Ovary (tissue), 9 donors: ENCODE results near the gene DNLZ. TPM values are rescaled to one million over a fixed set of nuclear protein-coding genes. Genes with fewer than 3 reads are reported as not detected.

Experiments
- DNase-seq, 5 donors: peaks; one replicate each; pipeline ENCODE4 v3.0.0-alpha.2; 2019 to 2020
- H3K27ac ChIP-seq, 2 donors: fragments of 200-600 bp; one replicate each; pipeline versions ENCODE4 v1.5.1 to v1.8.0; 2019 to 2022
- H3K27me3 ChIP-seq: fragments of 200-600 bp; one replicate; pipeline ENCODE4 v1.8.0; 2022
- H3K36me3 ChIP-seq: fragments of 200-600 bp; sonication (generic); one replicate; pipeline ENCODE4 v1.5.1; 2019
- H3K4me1 ChIP-seq: one replicate; pipeline ENCODE4 v1.8.1; 2013; ENCODE audit warnings: mild to moderate bottlenecking, moderate library complexity; ENCODE audit not compliant: insufficient read depth
- H3K4me3 ChIP-seq: fragments of 200-600 bp; sonication (generic); one replicate; pipeline ENCODE4 v1.5.1; 2017
- H3K9me3 ChIP-seq, 2 donors: fragments of 200-600 bp in 1 of 2; sonication (generic) in 1 of 2; one replicate each; pipeline versions ENCODE4 v1.5.1 to v1.8.1; 2013 to 2019; ENCODE audit warnings: mild to moderate bottlenecking in 1 of 2, moderate library complexity in 1 of 2
- CTCF ChIP-seq, 3 donors: fragments of 450-650 bp in 2 of 3; fragments of 200-600 bp in 1 of 3; IDR thresholded peaks; one replicate each; pipeline versions ENCODE4 v1.5.1 to v1.8.0; 2016 to 2022; ENCODE audit warnings: antibody characterized with exemption in 3 of 3, mild to moderate bottlenecking in 1 of 3
- EP300 ChIP-seq: sonication (generic); formaldehyde crosslinking; IDR thresholded peaks from one replicate; pipeline ENCODE4 v1.6.1; 2017; ENCODE audit warnings: antibody characterized with exemption
- POLR2A ChIP-seq: fragments of 450-650 bp; IDR thresholded peaks from one replicate; pipeline ENCODE4 v1.6.1; 2017; ENCODE audit warnings: antibody characterized with exemption, mild to moderate bottlenecking, moderate library complexity
- WGBS, 3 donors: extraction: QIAGEN DNeasy Blood & Tissue Kit in 1 of 3; methylation state at CpG; one replicate each; pipeline versions ENCODE4 v1.1.5 to v1.1.7; 2013 to 2017; 5-methylcytosine and 5-hydroxymethylcytosine counted together
- intact Hi-C, 4 donors: fragments of 100-400 bp; cut with DNase I; formaldehyde crosslinking; loops; one replicate each; pipeline versions ENCODE4 v1.11.0 to v1.15.1; 2022 to 2023
- polyA plus RNA-seq, 2 donors: library from polyadenylated mRNA; stranded (reverse); fragments of 200-250 nt in 1 of 2; fragments of 350-450 nt in 1 of 2; fragmentation: Illumina TruSeq in 1 of 2; extraction: RNeasy Lipid Tissue Mini Kit (QIAGEN cat#74804) in 1 of 2; gene quantifications; one replicate each; pipeline ENCODE4 v1.2.3, GENCODE V29; 2013 to 2014
- total RNA-seq, 7 donors: library from RNA; depleted of rRNA in 2 of 7; stranded (reverse); fragments of >200 nt in 2 of 7; fragmentation: NEBNext Ultra II Directional in 3 of 7; extraction: Animal tissue kit (Norgen Biotek cat#: 25700) in 3 of 7; gene quantifications; one replicate each; pipeline versions ENCODE4 v1.1.0 to v1.2.4, GENCODE V29; 2016 to 2023
- donor health status: DM: no; HTN: no; CAD: no; lungs with moderate emphysema.
- donor health status: DM: no; HTN: no; CAD: no.
- donor health status: Bipolar disorder and iron deficiency.
- donor health status: DM: yes; HTN: yes; CAD: no.
- donor health status: DM: no; HTN: no; CAD: no.
- donor health status: DM: yes; HTN: yes; CAD: no.

DNLZ gene
- total and polyA plus RNA-seq, 9 donors, result 1.8 to 33.3 (median 21.2) TPM

- Histone ChIP-seq H3K4me3 (no peak overlapping the region), H3K9me3 (no peaks in the 10 kb centered on the region), H3K4me1 (no peaks in the 10 kb centered on the region), H3K27ac (no peak overlapping the region), H3K36me3 (no peaks in the 10 kb centered on the region), H3K27me3 (no peaks in the 10 kb centered on the region)
- WGBS, 3 donors, result 66 to 77% (median 70%) methylated on average over 8 of the region's 8 CpGs
- intact Hi-C loops, result no loop called here
- TF ChIP-seq POLR2A (no peak), CTCF (IDR thresholded peaks at IDR 0.05) (no peak), EP300 (no peak)
- no peak for DNase-seq
These were observed 12.9 kb upstream of the DNLZ start for GRCh38 chr9:136376457-136376856.

GRCh38 chr9:136375096-136375495, 11.6 kb upstream of the DNLZ start:
- no peaks in the 10 kb centered on the region for H3K36me3 ChIP-seq
- TF ChIP-seq POLR2A (no peak), CTCF (IDR thresholded peaks at IDR 0.05) (no peak), EP300 (no peak)
- no peak overlapping the region for H3K27ac ChIP-seq
- no peaks in the 10 kb centered on the region for H3K9me3 ChIP-seq
- intact Hi-C loops, result no loop called here
- 83 to 90% (median 84%) methylated on average over 12 of the region's 12 CpGs for WGBS, 3 donors
- H3K4me1 ChIP-seq, result no peaks in the 10 kb centered on the region
- no peak for DNase-seq
- no peak overlapping the region for H3K4me3 ChIP-seq
- no peaks in the 10 kb centered on the region for H3K27me3 ChIP-seq

GRCh38 chr9:136374183-136374575, 10.6 kb upstream of the DNLZ start:
- no peak for TF ChIP-seq POLR2A
- TF ChIP-seq EP300, result no peak
- no peak for TF ChIP-seq CTCF (IDR thresholded peaks at IDR 0.05)

GRCh38 chr9:136373300-136374182, 10.0 kb upstream of the DNLZ start, which contains the start of gene CARD9:
Gene CARD9, minus strand, starts transcription at chr9:136373669. Its CDS starts 1,591 bp downstream, at chr9:136372078.
- no peak within 1 kb of the TSS for H3K4me3 ChIP-seq
- no peaks in the 10 kb centered on the region for H3K4me1 ChIP-seq
- TF ChIP-seq POLR2A (no peak), EP300 (no peak), CTCF (IDR thresholded peaks at IDR 0.05) (no peak)
- no peaks in the 10 kb centered on the region for H3K36me3 ChIP-seq
- no peaks in the 10 kb centered on the region for H3K9me3 ChIP-seq
- H3K27me3 ChIP-seq, result no peaks in the 10 kb centered on the region
- no peak within 1 kb of the TSS for H3K27ac ChIP-seq
- intact Hi-C loops, result no loop called here
- DNase-seq, result no peak
- 62 to 66% (median 65%) methylated on average over 19 to 27 of the region's 27 CpGs for whole genome bisulfite sequencing, 3 donors

More at GRCh38 chr9:136374183-136374575, 10.6 kb upstream of the DNLZ start:
- no peak for DNase-seq
- no peaks in the 10 kb centered on the region for H3K36me3 ChIP-seq
- intact Hi-C loops, result no loop called here
- no peaks in the 10 kb centered on the region for H3K9me3 ChIP-seq
- no peak overlapping the region for H3K4me3 ChIP-seq
- no peaks in the 10 kb centered on the region for H3K4me1 ChIP-seq
- H3K27ac ChIP-seq, result no peak overlapping the region
- H3K27me3 ChIP-seq, result no peaks in the 10 kb centered on the region
- 77 to 86% (median 84%) methylated on average over 14 of the region's 14 CpGs for WGBS, 3 donors
